HUES48 (cell line): Measurements from ENCODE around the gene SLC17A3.

ENCODE experiments used
- H3K27ac ChIP-seq: one replicate; pipeline ENCODE4 v1.7.0; 2013; ENCODE audit warnings: low read depth, low read length, inconsistent platforms
- H3K27me3 ChIP-seq: 2 replicates; pipeline ENCODE4 v1.6.1; 2013; ENCODE audit warnings: mild to moderate bottlenecking, low read length; ENCODE audit not compliant: control insufficient read depth, insufficient read depth
- H3K36me3 ChIP-seq: 2 replicates; pipeline ENCODE4 v1.6.1; 2013; ENCODE audit warnings: low read length; ENCODE audit not compliant: control insufficient read depth, insufficient read depth
- H3K4me1 ChIP-seq: 2 replicates; pipeline ENCODE4 v1.6.1; 2013; ENCODE audit warnings: mild to moderate bottlenecking, low read length; ENCODE audit not compliant: control insufficient read depth, insufficient read depth
- H3K4me3 ChIP-seq: 2 replicates; pipeline ENCODE4 v1.5.1; 2013; ENCODE audit warnings: mild to moderate bottlenecking, low read depth, low read length
- H3K9ac ChIP-seq: 2 replicates; pipeline ENCODE4 v1.6.1; 2013; ENCODE audit warnings: mild to moderate bottlenecking, low read depth, low read length, moderate library complexity
- H3K9me3 ChIP-seq: 2 replicates; pipeline ENCODE4 v1.6.1; 2013; ENCODE audit warnings: low read length; ENCODE audit not compliant: control insufficient read depth, insufficient read depth

SLC17A3 gene

DNA sequence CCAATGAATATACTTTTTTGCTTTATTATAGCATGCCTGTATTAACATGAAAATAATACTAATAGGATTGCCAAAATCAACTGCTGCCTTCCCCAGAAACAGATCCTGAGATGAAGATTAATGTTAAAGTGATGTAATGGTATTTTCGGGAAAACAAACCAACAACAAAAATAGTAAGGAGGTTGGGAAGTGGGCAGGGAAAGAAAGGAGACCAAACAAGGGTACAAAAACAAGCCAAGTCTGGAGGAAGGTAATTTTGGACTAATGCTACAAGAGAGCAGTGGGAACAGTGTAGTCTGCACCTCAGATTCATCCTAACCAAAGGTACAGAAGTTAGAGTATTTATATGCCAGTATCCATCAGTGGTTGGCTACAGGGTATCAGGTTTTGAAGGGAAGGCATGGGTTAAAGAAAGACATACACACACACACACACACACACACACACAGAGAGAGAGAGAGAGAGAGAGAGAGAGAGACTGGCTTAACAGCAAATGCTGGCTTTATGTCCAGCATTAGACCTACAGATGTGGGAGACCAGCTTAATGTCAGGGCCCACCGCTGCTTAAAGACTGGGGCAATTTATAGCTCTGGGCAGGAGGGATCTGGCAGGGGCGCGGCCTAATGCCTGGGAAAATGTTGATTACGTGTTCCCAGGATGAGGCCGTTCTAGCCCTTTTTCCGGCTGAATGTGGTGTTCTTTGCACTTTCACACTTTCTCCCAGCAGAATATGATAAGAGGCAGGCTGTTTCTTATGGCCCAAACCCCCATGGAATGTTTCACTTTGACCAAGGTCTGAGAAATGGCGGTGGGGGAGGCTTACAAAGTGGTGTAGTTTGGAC, 38.4 kb downstream of the SLC17A3 start:
- Histone ChIP-seq H3K27me3 (no peaks in the 10 kb centered on the region), H3K4me1 (no peaks in the 10 kb centered on the region), H3K9ac (no peak overlapping the region), H3K27ac (no peak overlapping the region), H3K36me3 (no peaks in the 10 kb centered on the region), H3K4me3 (no peak overlapping the region), H3K9me3 (no peaks in the 10 kb centered on the region)

GRCh38 chr6:25834950-25835349, 39.1 kb downstream of the SLC17A3 start:
- Histone ChIP-seq H3K4me1 (no peaks in the 10 kb centered on the region), H3K27me3 (no peaks in the 10 kb centered on the region), H3K9ac (no peak overlapping the region), H3K4me3 (no peak overlapping the region), H3K27ac (no peak overlapping the region), H3K36me3 (no peaks in the 10 kb centered on the region), H3K9me3 (no peaks in the 10 kb centered on the region)

DNA sequence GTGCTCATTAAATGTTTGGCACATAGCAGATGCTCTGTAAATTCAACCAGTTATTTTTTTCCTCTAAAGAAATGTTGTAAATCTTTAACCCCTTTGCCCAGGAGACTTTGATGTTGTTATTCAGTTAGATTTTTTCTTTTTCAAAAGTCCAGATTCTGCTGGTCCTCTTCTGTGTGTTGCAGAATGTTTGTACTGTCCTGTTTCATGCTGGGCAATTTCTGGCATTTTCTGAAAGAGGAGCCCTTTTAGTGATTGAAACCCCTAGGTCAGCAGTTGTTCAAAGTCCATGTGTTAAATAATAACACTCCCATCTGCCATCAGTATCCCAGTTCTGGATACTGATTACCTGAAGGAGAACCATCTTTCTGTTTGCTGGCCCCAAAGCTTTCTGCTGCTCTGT, 40.9 kb downstream of the SLC17A3 start:
- no peak overlapping the region for H3K9ac ChIP-seq
- no peaks in the 10 kb centered on the region for H3K4me1 ChIP-seq
- H3K27me3 ChIP-seq: no peaks in the 10 kb centered on the region
- no peaks in the 10 kb centered on the region for H3K36me3 ChIP-seq
- H3K27ac ChIP-seq: no peak overlapping the region
- H3K9me3 ChIP-seq: no peaks in the 10 kb centered on the region
- H3K4me3 ChIP-seq: no peak overlapping the region

GRCh38 chr6:25832670-25833069, 41.4 kb downstream of the SLC17A3 start:
- Histone ChIP-seq H3K27ac (no peak overlapping the region), H3K27me3 (no peaks in the 10 kb centered on the region), H3K4me3 (no peak overlapping the region), H3K4me1 (no peaks in the 10 kb centered on the region), H3K9ac (no peak overlapping the region), H3K9me3 (no peaks in the 10 kb centered on the region), H3K36me3 (no peaks in the 10 kb centered on the region)

DNA sequence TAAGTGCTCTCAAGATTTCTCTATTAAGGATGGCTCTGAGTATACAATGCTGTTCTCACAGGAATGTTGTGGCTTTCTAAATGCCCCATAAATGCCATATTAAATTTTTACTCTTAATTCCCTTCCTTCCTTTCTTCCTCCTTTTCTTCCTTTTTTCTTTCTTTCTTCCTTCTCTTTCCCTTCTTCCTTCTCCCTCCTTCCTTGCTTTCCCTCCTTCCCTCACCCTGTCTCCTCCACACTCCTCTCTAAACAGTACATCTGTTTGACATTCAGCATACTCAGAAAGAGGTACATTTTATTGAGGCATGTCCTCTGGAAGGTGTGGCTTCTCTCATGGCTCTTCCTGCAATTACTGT, 41.8 kb downstream of the SLC17A3 start:
- Histone ChIP-seq H3K9me3 (no peaks in the 10 kb centered on the region), H3K4me3 (no peak overlapping the region), H3K36me3 (no peaks in the 10 kb centered on the region), H3K27me3 (no peaks in the 10 kb centered on the region), H3K4me1 (no peaks in the 10 kb centered on the region), H3K9ac (no peak overlapping the region), H3K27ac (no peak overlapping the region)

GRCh38 chr6:25831532-25832306, 42.3 kb downstream of the SLC17A3 start, which contains the start of gene SLC17A1:
TSS of gene SLC17A1 (minus strand) at chr6:25832052. CDS start at chr6:25830557, 1,495 bp downstream.
- Histone ChIP-seq H3K9me3 (no peaks in the 10 kb centered on the region), H3K4me1 (no peaks in the 10 kb centered on the region), H3K9ac (no peak within 1 kb of the TSS), H3K36me3 (no peaks in the 10 kb centered on the region), H3K27me3 (no peaks in the 10 kb centered on the region), H3K4me3 (no peak within 1 kb of the TSS), H3K27ac (no peak within 1 kb of the TSS)

DNA sequence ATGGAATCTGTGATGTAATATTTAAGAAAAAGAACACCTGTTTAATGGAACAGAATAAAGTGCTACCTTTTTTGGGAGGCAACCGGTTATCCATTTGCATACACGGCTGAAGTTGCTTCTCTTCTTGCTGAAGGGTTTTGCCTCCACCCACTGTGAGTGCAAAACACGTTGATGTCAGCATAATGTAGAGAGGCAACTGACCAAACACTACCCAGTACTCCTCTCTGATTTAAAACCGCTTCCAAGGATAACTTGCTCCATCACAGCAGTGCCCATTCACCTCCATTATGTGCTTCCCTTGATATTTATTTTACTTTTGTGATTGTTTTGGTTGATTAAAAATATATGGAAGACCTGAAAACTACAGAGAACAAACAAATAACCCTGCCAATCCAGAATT, 43.6 kb downstream of the SLC17A3 start:
- Histone ChIP-seq H3K4me3 (no peak overlapping the region), H3K27ac (no peak overlapping the region), H3K36me3 (no peaks in the 10 kb centered on the region), H3K9ac (no peak overlapping the region), H3K27me3 (no peaks in the 10 kb centered on the region), H3K4me1 (no peaks in the 10 kb centered on the region), H3K9me3 (no peaks in the 10 kb centered on the region)

DNA sequence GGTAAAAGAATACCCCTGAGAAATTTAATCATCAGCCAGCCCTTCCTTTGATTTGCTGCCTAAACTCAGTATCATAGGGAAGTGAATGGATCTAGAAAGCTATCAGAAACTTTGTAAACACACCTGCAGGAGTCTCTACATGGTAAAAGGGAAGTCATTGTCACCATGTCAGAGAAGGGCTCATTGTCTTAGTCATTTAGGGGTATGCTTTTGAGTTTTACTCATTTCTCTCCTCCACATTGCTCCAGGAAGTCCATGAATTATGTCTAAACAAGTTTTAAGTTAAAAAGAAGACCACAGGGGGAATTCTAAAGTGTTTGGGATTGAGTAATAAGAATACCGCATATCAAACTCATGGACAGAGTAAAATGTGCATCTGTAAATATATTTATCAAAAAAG, 44.7 kb downstream of the SLC17A3 start:
- Histone ChIP-seq H3K9ac (no peak overlapping the region), H3K27me3 (no peaks in the 10 kb centered on the region), H3K36me3 (no peaks in the 10 kb centered on the region), H3K4me1 (no peaks in the 10 kb centered on the region), H3K27ac (no peak overlapping the region), H3K4me3 (no peak overlapping the region), H3K9me3 (no peaks in the 10 kb centered on the region)

DNA sequence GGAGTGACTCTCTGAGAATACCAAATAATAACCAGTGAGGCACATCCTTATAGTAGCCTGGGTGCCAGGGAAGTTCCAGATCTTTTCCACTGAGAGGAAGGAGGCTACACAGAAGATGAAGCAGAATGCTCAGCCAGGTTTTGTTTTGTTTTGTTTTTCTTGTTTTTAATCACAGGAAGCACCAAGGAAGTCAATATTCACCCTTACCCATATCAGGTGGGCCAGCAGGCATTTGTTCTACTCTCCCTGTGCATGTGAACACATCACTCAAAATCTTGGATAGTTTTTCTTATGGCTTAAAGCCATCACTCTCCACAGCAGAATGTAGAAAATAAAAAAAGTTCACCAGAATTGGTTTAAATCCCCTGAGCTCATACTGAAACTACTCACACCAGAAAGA, 52.7 kb downstream of the SLC17A3 start:
- Histone ChIP-seq H3K9ac (no peak overlapping the region), H3K4me3 (no peak overlapping the region), H3K36me3 (no peaks in the 10 kb centered on the region), H3K4me1 (no peaks in the 10 kb centered on the region), H3K9me3 (no peaks in the 10 kb centered on the region), H3K27ac (no peak overlapping the region), H3K27me3 (no peaks in the 10 kb centered on the region)

DNA sequence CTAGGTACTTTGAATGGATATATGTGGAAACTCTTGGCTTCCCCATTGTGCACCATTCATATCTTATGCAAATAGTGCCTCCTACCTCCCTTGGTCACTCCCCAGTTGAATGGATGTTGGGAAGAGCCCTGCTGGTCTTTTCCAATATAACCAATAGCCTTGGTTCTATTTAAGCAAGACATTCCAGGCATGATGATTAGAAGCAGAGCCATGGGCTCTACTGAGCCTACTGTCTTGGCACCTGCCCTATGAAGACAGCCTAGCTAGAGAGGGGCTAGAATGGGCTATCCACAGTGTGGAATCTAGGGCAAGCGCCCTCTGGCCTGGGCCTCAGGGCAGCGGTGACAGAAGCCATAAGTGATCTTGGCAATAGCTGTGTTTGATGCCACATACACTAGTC, 57.8 kb downstream of the SLC17A3 start:
- no peak overlapping the region for H3K9ac ChIP-seq
- no peaks in the 10 kb centered on the region for H3K9me3 ChIP-seq
- no peak overlapping the region for H3K4me3 ChIP-seq
- no peaks in the 10 kb centered on the region for H3K36me3 ChIP-seq
- H3K4me1 ChIP-seq: no peaks in the 10 kb centered on the region
- no peak overlapping the region for H3K27ac ChIP-seq
- no peaks in the 10 kb centered on the region for H3K27me3 ChIP-seq

- Histone ChIP-seq H3K4me3 (no peak overlapping the region), H3K9me3 (no peaks in the 10 kb centered on the region), H3K36me3 (no peaks in the 10 kb centered on the region), H3K4me1 (no peaks in the 10 kb centered on the region), H3K9ac (no peak overlapping the region), H3K27me3 (no peaks in the 10 kb centered on the region), H3K27ac (no peak overlapping the region)
Observed at GRCh38 chr6:25815194-25815593, 58.8 kb downstream of the SLC17A3 start.
